ENCODE results near the gene GTF2IRD1. TPM values are rescaled to one million over a fixed set of nuclear protein-coding genes. Genes with fewer than 3 reads are reported as not detected.

Gene GTF2IRD1
- polyA plus RNA-seq, 3 donors, result not detected

GRCh38 chr7:74464931-74465886 is 11.5 kb downstream of the GTF2IRD1 start:
- no peak overlapping the region for H3K4me3 Mint-ChIP-seq
- no peaks in the 10 kb centered on the region for H3K4me1 ChIP-seq (ENCODE audit: control insufficient read depth in 1 of 2, insufficient read depth in 2 of 2, low read length in 2 of 2)
- H3K36me3 ChIP-seq (replicated peaks in 1 of 2; ENCODE audit: control insufficient read depth in 1 of 2, insufficient read depth in 2 of 2, low read length in 2 of 2), result no peaks in the 10 kb centered on the region

More at GRCh38 chr7:74464931-74465886, 11.5 kb downstream of the GTF2IRD1 start:
- Histone ChIP-seq H3K9me3 (replicated peaks in 1 of 2; ENCODE audit: control insufficient read depth in 1 of 2, insufficient read depth in 1 of 2, low read length in 2 of 2) (no peaks in the 10 kb centered on the region), H4K20me1 (ENCODE audit: insufficient read depth, low read length) (no peaks in the 10 kb centered on the region), H3K79me2 (ENCODE audit: insufficient read depth, low read length) (no peaks in the 10 kb centered on the region), H3K27me3 (ENCODE audit: control insufficient read depth in 2 of 2, insufficient read depth in 2 of 2, low read length in 2 of 2) (no peaks in the 10 kb centered on the region), H3K9ac (ENCODE audit: insufficient read depth, low read length, poor library complexity, severe bottlenecking) (no peak overlapping the region), H3K4me3 (replicated peaks in 1 of 3; ENCODE audit: low read depth in 2 of 3, low read length in 3 of 3) (no peak overlapping the region), H2AFZ (ENCODE audit: insufficient read depth, low read depth, low read length, poor library complexity, severe bottlenecking) (no peak overlapping the region), H3K27ac (ENCODE audit: low read depth in 1 of 2, low read length in 2 of 2) (no peak overlapping the region), H3K4me2 (replicated peaks; ENCODE audit: extremely low read depth, low read length, poor library complexity, severe bottlenecking) (no peak overlapping the region)
- H3K27me3 Mint-ChIP-seq (ENCODE audit: low read depth in 3 of 3), result peaks cover 0 to 3% (median 2%) of the 10 kb centered on the region in 3 donors
- H3K4me1 Mint-ChIP-seq, result no peaks in the 10 kb centered on the region
- WGBS (ENCODE audit: insufficient coverage), result 97% methylated on average over 3 of the region's 7 CpGs
- peaks cover 0 to 2% (median 0%) of the 10 kb centered on the region in 7 donors for H3K9me3 Mint-ChIP-seq
- DNase-seq, result no peak
- H3K36me3 Mint-ChIP-seq, result no peaks in the 10 kb centered on the region
- H3K27ac Mint-ChIP-seq, result no peak overlapping the region
- intact Hi-C loops (cut with micrococcal nuclease), result no loop called here
- no peak for TF ChIP-seq CTCF (IDR thresholded peaks at IDR 0.05)

Measured in CD14-positive monocyte (primary cell).